T-helper 2 cell treated with Interferon-gamma antibody and Interleukin-4, amounts not matched to agents 5 μg/mL and 100 μg/mL, for 36 hours (primary cell): ENCODE results near the gene ANKRD45.
"Not testable (repeated sequence)": the region's sequence is repeated elsewhere in the genome, so short reads cannot be mapped to it uniquely, and the experiment has no call there.

Source experiments
- DNase-seq: peaks from one replicate; pipeline ENCODE4 v3.0.0; 2021; ENCODE audit warnings: low spot score
- H3K27ac Mint-ChIP-seq: one replicate; pipeline ENCODE4 v1.8.0; 2021; ENCODE audit warnings: mild to moderate bottlenecking, mixed read lengths
- H3K27me3 Mint-ChIP-seq: one replicate; pipeline ENCODE4 v1.8.0; 2021; ENCODE audit warnings: low read depth, mixed read lengths
- H3K36me3 Mint-ChIP-seq: one replicate; pipeline ENCODE4 v1.8.0; 2021; ENCODE audit warnings: low read depth, mixed read lengths
- H3K4me1 Mint-ChIP-seq: one replicate; pipeline ENCODE4 v1.8.0; 2021; ENCODE audit warnings: low read depth, mixed read lengths
- H3K4me3 Mint-ChIP-seq: one replicate; pipeline ENCODE4 v1.8.0; 2022; ENCODE audit warnings: mild to moderate bottlenecking, moderate library complexity, mixed read lengths
- H3K9me3 Mint-ChIP-seq: one replicate; pipeline ENCODE4 v1.8.0; 2021; ENCODE audit warnings: mixed read lengths

The ANKRD45 gene

DNA sequence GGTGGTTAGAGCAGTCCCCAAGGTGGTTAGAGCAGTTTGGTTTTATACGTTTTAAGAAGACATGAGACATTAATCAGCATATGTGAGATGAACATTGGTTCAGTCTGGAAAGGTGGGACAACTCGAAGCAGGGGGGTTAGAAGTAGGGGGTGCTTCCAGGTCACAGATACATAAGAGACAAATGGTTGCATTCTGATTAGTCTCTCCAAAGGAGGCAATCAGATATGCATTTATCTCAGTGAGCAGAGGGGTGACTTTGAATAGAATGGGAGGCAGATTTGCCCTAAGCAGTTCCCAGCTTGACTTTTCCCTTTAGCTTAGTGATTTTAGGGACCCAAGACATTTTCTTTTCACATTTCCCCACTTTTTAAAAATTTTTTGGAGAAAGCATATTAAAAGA, 4.8 kb upstream of the ANKRD45 start:
- DNase-seq, H3K9me3 Mint-ChIP-seq, H3K27ac Mint-ChIP-seq, H3K4me3 Mint-ChIP-seq, H3K36me3 Mint-ChIP-seq, H3K4me1 Mint-ChIP-seq: not testable (repeated sequence)
- H3K27me3 Mint-ChIP-seq: peaks cover 16% of the 10 kb centered on the region

DNA sequence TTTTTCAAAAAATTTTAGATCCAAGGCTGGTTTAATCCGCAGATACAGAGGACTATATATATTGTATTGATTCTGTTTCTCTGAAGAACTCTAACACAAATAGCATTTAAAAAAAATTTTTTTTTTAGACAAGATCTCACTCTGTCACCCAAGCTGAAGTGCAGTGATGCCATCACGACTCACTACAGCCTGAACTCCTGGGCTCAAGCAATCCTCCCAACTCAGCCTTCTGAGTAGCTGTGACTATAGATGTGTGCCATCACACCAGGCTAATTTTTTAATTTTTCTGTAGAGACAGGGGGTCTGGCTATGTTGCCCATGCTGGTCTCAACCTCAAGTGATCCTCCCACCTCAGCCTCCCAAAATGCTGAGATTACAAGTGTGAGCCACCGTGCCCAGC, 3.0 kb downstream of the ANKRD45 start:
- no peak overlapping the region for H3K27ac Mint-ChIP-seq
- no peak overlapping the region for H3K4me3 Mint-ChIP-seq
- H3K9me3 Mint-ChIP-seq: no peaks in the 10 kb centered on the region
- DNase-seq: no peak
- H3K36me3 Mint-ChIP-seq: no peaks in the 10 kb centered on the region
- H3K4me1 Mint-ChIP-seq: peaks cover 2% of the 10 kb centered on the region
- peaks cover 30% of the 10 kb centered on the region for H3K27me3 Mint-ChIP-seq

DNA sequence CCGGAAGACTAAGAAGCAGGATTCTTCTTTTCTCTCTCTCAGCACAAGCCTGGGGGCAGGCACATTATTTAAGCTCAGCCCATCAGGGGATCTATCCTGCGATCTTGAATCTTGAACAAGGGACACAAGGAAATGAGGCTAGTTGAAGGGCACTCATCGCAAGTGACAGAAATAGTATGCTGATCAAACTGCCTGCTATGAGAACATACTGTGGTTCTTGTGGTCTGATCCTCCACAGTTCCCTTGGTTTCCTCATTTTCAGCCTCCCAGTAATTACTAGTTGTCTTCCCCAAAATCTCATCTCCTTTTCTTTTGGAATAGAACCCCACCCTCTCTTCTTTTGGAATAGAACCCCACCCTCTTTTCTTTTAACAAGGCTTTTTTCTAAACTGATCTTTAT, 6.5 kb downstream of the ANKRD45 start:
- no peak for DNase-seq

DNA sequence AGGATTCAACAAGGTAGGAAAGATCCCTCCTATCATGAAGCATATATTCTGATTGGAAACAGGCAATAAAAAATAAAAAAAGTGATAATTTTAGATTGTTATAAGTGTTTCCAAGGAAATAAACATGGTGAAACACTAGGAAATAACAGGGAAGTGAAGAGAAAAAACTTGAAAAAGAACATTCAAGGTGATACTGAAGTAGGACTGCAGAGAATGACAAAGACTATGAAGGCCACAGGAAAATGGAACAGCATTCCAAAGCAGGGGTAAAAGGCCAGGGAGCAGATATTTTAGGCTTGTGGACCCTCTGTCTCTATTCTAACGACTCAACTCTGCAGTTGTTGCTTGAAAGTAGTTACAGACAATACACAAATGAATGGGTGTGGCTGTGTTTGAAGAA, 7.9 kb downstream of the ANKRD45 start:
- H3K27me3 Mint-ChIP-seq: peaks cover 3% of the 10 kb centered on the region
- H3K36me3 Mint-ChIP-seq: no peaks in the 10 kb centered on the region
- H3K4me1 Mint-ChIP-seq: no peaks in the 10 kb centered on the region
- H3K4me3 Mint-ChIP-seq: no peak overlapping the region
- no peaks in the 10 kb centered on the region for H3K9me3 Mint-ChIP-seq
- no peak for DNase-seq
- no peak overlapping the region for H3K27ac Mint-ChIP-seq

More for the DNA sequence above, 6.5 kb downstream of the ANKRD45 start:
- Mint-ChIP-seq H3K4me3 (no peak overlapping the region), H3K4me1 (no peaks in the 10 kb centered on the region), H3K36me3 (no peaks in the 10 kb centered on the region), H3K27ac (no peak overlapping the region), H3K27me3 (peaks cover 7% of the 10 kb centered on the region), H3K9me3 (no peaks in the 10 kb centered on the region)

DNA sequence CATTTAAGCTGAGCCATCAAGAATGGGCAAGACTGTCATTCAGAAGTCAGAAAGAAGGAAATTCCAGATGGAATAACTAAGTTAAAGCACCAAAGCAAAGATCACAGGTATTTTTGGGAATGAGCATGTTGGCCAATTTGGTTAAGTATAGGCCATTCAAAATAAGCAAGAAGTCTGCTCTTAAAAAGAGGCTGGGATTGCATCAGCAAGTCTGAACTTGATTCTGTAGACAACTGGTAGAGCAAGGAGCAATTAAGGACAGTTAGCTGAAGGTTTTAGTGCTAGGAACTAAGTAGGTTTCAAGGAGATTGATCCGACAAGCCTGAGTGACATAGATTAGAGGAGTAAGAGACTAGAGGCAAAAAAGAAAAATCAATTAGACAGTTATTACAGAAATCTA, 8.4 kb downstream of the ANKRD45 start:
- peaks cover 2% of the 10 kb centered on the region for H3K9me3 Mint-ChIP-seq
- no peak overlapping the region for H3K27ac Mint-ChIP-seq
- H3K4me1 Mint-ChIP-seq: no peaks in the 10 kb centered on the region
- no peak overlapping the region for H3K4me3 Mint-ChIP-seq
- H3K36me3 Mint-ChIP-seq: no peaks in the 10 kb centered on the region
- no peak for DNase-seq
- peaks cover 3% of the 10 kb centered on the region for H3K27me3 Mint-ChIP-seq

DNA sequence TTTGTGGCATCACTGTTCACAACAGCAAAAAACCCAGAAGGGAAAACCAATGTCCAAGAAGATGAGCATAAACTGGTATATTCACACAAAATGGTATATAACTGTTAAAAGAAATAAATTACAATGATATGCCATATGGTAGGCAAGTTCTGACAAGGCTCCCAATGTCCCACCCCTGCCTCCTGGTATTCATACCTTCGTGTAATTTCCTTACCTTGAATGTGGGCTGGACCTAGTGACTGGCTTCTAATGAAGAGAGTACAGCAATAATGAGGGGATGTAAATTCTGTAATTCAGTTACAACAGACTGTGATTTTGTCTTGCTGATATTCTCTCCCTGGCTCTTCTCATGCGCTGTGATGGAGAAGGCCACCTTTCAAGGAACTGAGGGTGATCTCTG, 9.3 kb downstream of the ANKRD45 start:
- peaks cover 2% of the 10 kb centered on the region for H3K27me3 Mint-ChIP-seq
- no peaks in the 10 kb centered on the region for H3K36me3 Mint-ChIP-seq
- H3K27ac Mint-ChIP-seq: no peak overlapping the region
- no peak for DNase-seq
- H3K4me1 Mint-ChIP-seq: no peaks in the 10 kb centered on the region
- no peak overlapping the region for H3K4me3 Mint-ChIP-seq
- H3K9me3 Mint-ChIP-seq: peaks cover 4% of the 10 kb centered on the region

DNA sequence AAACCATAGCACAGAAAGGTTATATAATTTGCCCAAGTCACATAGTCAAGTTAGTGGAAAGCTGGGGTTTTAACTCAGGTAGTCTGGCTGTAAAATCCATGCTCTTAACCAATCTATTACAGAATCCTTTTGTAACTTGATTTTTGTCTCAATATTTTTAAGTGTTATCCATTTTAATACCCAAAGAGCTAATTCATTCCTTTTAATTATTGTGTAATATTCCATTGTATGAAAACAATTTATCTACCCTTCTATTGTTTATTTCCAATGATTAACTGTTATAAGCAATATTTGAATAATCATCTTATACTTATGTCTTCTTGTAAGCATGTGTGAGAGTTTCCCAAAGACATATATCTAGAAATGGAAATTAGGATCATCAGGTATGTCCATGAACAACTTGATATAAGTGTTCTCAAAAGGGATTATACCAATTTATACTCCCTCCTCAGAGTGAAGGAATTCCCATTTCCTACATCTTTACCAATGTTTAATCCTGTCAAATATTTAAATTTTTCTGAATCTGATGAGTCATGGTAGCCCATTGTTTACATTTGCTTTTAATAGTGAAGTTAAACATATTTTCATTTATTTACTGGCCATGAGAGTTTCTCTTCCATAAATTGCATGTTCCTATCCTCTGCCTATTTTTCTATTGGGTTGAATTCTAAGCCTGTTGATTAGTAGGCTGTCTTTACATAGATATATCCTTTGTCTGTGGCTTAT, 20.6 kb downstream of the ANKRD45 start:
- H3K27me3 Mint-ChIP-seq: peaks cover 3% of the 10 kb centered on the region
- no peak overlapping the region for H3K4me3 Mint-ChIP-seq
- no peak for DNase-seq
- H3K9me3 Mint-ChIP-seq: no peaks in the 10 kb centered on the region
- no peaks in the 10 kb centered on the region for H3K36me3 Mint-ChIP-seq
- H3K4me1 Mint-ChIP-seq: no peaks in the 10 kb centered on the region
- no peak overlapping the region for H3K27ac Mint-ChIP-seq

DNA sequence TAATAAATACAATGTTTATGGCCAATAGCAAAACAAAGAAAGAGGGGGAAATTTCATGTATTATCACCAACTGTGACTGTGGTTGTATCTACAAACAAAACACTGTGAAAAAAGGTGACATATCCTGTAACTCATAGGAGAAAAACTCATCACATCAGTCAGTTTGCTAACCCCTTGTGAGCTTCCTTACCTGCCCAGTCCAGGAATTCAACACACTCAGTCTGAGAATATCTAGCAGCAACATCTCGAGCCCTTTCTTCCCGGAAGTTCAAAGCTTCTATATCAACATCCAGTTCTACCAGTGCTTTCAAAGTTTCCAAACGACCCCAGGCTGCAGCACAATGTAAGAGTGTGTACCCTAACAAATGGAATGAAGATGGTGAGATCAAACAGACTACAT, 23.0 kb downstream of the ANKRD45 start:
- Mint-ChIP-seq H3K27ac (no peak overlapping the region), H3K36me3 (no peaks in the 10 kb centered on the region), H3K27me3 (no peaks in the 10 kb centered on the region), H3K4me1 (peaks cover 2% of the 10 kb centered on the region), H3K4me3 (no peak overlapping the region), H3K9me3 (no peaks in the 10 kb centered on the region)
- no peak for DNase-seq

DNA sequence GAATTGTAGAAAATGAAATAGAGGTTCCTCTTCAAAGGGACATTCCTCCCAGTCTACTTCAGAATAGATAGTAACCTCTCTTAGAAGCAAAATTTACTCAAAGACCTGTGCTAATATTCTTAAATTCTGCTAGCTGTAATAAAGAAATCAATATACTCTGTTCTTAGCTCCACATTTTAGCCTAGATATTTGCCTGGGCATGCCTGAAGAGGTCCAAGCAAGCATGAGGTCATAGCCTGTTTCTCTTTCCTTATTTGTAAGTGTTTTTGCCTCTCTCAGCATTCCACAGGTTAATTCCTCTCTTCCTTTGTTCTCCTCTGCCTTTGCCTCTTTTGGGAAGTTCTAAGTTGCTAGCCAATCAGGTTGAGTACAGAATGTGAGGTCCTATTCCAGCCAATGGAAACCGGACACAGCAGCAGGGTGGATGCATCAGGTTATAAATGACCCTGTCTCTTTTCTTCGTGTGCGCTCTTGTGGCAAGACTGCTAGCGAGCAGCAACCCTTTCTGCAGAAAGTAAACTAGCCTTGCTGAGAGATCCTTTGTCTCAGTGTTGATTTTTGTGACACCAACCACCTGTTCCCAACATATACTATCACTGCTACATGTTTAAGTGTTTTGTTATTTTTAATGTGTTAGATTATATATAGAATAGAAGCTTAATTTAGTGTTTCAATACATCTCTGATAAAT, 27.1 kb downstream of the ANKRD45 start:
- DNase-seq, H3K27ac Mint-ChIP-seq: not testable (repeated sequence)

DNA sequence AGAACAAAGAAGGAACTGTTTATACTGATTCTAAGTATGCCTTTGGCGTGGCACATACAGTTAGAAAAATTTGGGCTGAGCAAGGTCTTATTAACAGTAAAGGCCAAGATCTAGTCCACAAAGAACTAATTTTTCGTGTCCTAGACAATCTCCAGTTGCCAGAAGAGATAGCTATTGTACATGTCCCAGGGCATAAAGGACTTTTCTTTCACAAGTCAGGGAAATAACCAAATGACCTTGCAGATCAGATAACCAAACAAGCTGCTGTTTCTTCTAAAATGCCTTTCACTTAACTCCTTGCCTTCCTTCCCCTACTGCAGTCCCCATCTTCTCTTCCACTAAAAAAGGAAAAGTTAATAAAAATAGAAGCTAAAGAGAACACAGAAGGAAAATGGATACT, 30.5 kb downstream of the ANKRD45 start:
- DNase-seq: no peak
- H3K4me3 Mint-ChIP-seq: no peak overlapping the region
- no peak overlapping the region for H3K27ac Mint-ChIP-seq
- peaks cover 2% of the 10 kb centered on the region for H3K4me1 Mint-ChIP-seq
- no peaks in the 10 kb centered on the region for H3K9me3 Mint-ChIP-seq
- H3K27me3 Mint-ChIP-seq: no peaks in the 10 kb centered on the region
- H3K36me3 Mint-ChIP-seq: no peaks in the 10 kb centered on the region

More for the DNA sequence above, 27.1 kb downstream of the ANKRD45 start:
- H3K9me3 Mint-ChIP-seq, H3K4me1 Mint-ChIP-seq, H3K36me3 Mint-ChIP-seq, H3K27me3 Mint-ChIP-seq, H3K4me3 Mint-ChIP-seq: not testable (repeated sequence)

DNA sequence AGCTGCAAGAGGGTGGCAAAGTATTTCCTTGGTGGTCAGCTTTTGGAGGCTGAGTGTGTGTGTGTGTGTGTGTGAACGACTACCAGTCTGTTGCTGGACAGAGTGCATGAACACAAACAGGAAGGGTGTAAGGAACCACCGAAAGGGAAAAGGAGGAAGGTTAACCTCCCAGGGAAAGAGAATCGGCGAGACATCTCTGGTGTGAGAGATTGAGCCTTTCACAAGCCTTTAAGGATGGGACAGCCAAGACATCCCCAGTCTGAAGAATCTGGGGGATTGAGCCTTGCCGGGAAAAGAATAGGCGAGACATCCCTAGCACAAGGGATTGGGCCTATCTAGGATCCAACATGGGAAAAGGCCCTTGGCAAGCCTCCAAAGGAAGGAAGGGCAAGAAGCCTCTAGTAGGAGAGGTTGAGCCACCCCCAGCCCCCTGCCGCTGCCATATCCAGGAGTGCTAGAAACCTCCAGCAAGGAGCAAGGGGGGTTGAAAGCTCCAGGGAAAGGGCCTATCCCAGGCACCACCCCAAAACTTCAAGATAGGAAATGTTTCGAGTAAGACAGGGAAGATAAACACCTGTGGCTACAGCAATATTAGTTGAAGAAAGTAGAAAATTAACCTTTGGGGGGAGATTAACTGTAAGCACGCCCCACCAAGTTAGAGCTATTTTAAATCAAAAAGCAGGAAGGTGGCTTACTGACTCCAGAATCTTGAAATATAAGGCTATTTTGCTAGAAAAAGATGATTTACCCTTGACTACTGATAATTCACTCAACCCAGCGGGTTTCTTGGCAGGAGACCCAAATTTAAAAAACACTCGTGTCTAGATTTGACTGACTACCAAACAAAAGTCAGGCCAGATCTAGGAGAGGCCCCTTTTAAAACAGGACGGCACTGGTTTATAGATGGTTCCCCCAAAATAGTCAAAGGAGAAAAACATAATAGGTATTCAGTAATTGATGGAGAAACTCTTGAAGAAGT, 31.3 kb downstream of the ANKRD45 start:
- peaks cover 2% of the 10 kb centered on the region for H3K4me1 Mint-ChIP-seq
- no peak overlapping the region for H3K4me3 Mint-ChIP-seq
- peaks cover 1% of the 10 kb centered on the region for H3K27me3 Mint-ChIP-seq

DNA sequence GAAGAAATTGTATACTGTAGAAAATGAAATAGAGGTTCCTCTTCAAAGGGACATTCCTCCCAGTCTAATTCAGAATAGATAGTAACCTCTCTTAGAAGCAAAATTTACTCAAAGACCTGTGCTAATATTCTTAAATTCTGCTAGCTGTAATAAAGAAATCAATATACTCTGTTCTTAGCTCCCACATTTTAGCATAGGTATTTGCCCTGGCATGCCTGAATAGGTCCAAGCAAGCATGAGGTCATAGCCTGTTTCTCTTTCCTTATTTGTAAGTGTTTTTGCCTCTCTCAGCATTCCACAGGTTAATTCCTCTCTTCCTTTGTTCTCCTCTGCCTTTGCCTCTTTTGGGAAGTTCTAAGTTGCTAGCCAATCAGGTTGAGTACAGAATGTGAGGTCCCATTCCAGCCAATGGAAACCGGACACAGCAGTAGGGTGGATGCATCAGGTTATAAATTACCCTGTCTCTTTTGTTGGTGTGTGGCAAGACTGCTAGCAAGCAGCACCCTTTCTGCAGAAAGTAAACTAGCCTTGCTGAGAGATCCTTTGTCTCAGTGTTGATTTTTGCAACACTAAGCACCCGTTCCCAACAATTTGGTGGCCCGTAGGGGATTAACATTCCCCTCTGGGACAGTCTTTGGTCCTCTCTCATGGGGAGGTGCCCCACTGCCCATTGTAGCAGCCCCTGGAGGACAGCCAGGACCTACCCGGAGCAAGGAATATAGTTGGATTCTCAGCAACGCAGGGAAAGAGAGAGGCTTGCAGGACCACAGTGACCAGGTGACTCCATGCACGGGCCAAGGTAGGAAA, 32.2 kb downstream of the ANKRD45 start:
- not testable (repeated sequence) for H3K36me3 Mint-ChIP-seq, H3K4me1 Mint-ChIP-seq, DNase-seq, H3K4me3 Mint-ChIP-seq, H3K27me3 Mint-ChIP-seq, H3K27ac Mint-ChIP-seq, H3K9me3 Mint-ChIP-seq

More for the DNA sequence above, 31.3 kb downstream of the ANKRD45 start:
- Mint-ChIP-seq H3K27ac (no peak overlapping the region), H3K9me3 (no peaks in the 10 kb centered on the region), H3K36me3 (no peaks in the 10 kb centered on the region)
- DNase-seq: no peak

DNA sequence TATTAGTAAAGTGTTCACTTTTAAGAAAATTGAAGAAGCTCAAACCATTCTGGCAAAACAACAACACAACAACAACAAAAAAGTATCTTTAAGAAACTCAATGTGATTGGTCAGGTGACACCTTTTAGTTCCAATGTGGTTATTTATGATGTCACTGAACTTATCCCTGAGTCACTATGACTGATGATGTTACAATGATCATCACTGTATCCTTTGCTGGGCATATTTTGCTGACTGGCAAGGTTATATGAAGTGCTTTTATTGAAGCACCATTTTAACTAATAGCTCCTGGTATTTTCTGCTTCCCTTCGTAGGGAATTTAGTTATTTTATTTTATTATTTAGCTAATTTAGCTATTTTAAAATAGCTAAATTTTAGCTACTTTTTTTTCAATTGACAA, 34.5 kb downstream of the ANKRD45 start, which contains the start of gene TEX50:
Gene TEX50, plus strand, starts transcription at position 223 of the 400 bp plus-strand sequence. CDS start 184 bp downstream, outside the sequence.
- Mint-ChIP-seq H3K27ac (no peak within 1 kb of the TSS), H3K36me3 (no peaks in the 10 kb centered on the region), H3K9me3 (no peaks in the 10 kb centered on the region), H3K4me3 (no peak within 1 kb of the TSS), H3K4me1 (no peaks in the 10 kb centered on the region), H3K27me3 (peaks cover 8% of the 10 kb centered on the region)
- no peak for DNase-seq
